SKM-1 treated with dmso at 0.1 percent for 144 hours (cell line): ENCODE data around the gene ZNF850.
"Not testable (repeated sequence)": the region's sequence is repeated elsewhere in the genome, so short reads cannot be mapped to it uniquely, and the experiment has no call there.

ENCODE experiments used
- DNase-seq: peaks from one replicate; lab custom pipeline; 2025; ENCODE audit not compliant: unreplicated experiment; lab: John Stamatoyannopoulos, UW

ZNF850 gene

DNA sequence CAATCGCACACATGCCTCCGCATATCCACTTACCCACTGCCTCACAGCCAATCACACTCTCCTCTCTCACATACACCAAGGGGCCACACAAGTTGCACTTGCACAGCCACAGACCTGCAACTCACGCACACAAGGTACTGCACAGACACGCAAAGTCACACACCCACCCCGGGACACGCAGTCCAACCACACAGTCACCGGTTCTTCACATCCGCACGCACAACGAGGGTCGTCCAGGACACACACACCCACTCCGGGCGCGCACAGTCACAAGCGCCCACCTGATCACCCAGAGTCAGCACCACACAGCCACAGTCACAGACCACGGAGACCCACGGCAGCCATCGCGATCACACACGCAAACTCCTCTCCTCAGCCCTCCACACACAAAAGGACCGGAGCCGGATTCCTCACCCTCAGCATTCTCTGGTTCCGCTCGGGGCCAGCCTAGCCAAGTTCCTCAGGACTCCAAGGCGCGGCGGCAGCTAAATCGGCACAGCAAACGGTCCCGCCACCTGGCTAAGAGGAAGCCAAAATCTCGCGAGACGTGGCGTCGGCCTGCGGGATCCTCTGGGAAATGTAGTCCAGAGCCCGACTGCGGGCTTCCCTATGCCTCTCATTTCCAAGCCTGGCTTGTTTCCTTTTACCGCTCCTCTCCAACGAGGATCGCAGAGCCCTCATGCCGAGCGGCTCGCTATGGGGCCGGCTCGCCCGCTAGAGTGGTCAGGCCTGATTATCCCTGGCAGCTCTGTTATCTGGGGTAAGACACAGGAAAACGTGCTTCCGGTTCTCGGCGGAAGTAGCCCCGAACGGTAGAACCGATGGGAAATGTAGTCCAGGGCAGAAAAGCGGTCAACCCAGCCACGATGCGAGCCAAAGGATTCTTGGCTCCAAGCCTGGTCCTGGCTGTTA, at the start of gene ZNF850:
Gene ZNF850, minus strand, starts transcription at position 497 of the 912 bp plus-strand sequence. CDS start 10,201 bp downstream, outside the sequence.
- peak; percentile 88 for DNase-seq

DNA sequence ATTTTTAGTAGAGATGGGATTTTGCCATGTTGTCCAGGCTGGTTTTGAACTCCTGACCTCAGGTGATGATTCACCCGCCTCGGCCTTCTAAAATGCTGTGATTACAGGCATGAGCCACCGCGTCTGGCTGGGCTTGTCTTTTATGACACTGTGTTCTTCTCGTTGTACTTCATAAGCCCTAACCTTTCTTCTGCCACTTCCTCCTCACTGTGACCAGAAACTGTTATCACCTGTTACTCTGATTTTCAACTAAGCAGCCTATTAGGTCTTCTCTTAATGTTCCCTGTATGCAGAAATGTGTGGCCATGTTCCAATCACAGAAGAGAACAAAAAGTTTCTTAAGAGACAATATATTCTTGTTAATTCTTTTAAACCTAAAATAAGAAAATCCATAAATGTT, 49.2 kb upstream of the ZNF850 start:
- DNase-seq, result no peak

DNA sequence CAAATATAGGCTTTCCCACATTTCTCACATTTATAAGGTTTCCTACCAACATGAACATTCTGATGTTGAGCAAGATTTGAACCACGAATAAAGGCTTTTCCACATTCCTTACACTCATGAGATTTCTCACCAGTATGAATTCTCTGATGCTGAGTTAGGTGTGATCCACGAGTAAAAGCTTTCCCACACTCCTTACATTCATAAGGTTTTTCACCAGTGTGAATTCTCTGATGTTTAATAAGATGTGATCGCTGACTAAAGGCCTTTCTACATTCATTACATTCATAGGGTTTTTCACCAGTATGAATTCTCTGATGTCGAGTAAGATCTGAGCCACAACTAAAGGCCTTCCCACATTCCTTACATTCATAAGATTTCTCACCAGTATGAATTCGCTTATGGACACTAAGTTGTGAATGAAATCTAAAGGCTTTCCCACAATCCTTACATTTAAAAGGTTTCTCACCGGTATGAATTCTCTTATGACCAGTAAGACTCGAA, 46.6 kb upstream of the ZNF850 start:
- DNase-seq, result no peak

DNA sequence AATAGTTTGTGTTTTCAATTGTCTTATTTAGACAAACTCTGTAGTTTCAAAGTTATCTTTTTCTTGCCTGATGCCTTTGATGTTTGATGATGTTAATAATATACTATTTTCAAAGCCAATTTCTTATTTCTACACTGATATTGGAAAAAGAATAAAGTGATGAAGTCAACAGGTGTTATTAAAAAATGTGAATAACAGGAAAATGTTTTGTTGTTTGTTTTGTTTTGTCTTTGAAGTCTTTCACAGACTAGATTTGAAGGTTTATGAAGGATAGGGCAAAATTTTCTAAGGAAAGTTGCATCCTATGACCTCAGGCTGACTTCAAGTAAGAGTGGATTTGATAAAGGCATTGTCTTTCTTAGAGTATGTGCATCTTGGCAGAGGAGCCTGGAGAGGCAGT, 34.4 kb upstream of the ZNF850 start:
- DNase-seq, result no peak

- no peak for DNase-seq
Observed at GRCh38 chr19:36805364-36805763, 32.8 kb upstream of the ZNF850 start.

DNA sequence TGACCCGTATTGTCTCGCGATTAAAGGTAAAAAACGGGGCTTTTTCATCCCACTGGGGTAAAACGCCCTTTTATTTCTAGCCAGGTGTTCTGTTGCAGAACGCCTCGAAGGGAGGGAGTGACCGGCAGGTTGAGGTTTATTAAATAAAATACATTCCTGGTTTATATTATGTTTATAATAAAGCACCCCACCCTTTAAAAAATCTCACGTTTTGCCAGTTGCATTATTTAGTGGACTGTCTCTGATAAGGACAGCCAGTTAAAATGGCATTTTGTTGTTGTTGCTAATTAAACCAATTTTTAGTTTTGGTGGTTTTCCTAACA, 25.1 kb upstream of the ZNF850 start:
- no peak for DNase-seq

- no peak for DNase-seq
Observed at GRCh38 chr19:36796714-36796992, 24.0 kb upstream of the ZNF850 start.

DNA sequence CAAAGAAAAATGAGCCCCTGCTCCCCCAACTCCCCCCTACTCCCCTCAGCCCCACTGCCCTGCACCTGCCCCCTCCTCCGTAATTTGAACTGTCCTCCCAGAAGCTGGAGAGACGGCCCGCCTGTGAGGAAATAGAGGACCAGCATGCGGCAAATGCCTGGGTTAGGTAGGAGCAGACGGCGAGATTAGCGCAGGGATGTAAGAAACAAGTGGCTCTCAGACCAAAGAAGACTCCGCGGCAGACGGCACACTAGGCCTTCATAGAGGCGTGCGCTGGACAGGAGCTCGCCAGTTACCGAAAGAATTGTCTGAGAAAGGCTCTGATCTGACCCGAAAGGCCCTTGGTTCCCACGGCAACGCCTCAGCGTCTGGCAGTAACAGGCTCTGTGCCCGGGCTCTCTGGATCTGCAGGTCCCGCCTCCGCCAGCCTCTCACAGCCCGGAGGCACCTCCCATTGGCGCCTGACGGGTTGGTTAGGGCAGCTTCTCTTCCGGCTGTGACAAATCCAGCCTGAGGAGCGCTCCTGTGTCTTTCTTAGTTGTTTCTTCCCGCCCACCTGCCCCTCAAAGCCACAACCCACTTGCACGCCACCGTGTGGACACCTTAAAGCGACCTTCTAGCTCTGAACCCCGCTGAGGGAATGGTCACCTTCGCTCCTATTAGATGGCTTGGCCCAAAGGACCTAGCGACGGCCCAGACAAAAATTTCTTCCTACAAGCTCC, 19.0 kb upstream of the ZNF850 start:
- not testable (repeated sequence) for DNase-seq

DNA sequence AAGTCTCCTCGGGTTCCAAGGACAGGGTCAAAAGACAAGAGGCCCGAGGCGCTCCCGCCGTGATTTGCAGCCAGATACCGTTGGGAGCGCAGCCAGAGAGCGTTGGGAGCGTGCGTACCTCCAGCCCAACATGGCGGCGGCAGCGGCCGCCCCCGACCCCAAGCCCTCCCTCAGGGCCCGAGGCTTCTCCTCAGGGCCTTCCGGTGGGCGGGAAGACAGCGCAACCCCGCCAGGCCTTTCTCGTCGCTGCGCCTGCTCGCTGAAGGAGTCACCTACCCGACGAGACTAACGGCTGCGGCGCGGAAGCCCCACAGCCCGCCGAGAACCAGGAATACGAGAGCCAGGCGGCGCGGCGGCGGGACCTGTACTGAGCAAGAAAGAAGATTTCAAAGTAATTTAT, 3.2 kb upstream of the ZNF850 start:
- DNase-seq, result no peak

DNA sequence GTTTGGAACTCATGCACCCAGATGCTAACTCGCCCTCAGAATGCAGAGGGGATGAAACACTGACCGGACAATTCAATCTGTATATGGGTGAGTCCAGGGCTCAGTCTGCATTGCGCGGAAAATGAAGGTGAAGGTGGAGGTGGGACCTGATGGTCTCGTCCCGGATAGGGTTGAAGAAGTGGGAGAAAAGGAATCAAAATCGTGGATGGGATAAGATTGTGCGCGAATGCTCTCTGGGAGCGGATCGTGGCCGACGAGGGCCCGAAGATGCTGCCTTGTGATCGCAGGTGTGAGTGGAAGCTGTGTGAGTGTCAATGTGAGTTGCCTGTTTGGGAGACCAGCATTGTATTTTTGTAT, 594 bp upstream of the ZNF850 start:
- no peak for DNase-seq

DNA sequence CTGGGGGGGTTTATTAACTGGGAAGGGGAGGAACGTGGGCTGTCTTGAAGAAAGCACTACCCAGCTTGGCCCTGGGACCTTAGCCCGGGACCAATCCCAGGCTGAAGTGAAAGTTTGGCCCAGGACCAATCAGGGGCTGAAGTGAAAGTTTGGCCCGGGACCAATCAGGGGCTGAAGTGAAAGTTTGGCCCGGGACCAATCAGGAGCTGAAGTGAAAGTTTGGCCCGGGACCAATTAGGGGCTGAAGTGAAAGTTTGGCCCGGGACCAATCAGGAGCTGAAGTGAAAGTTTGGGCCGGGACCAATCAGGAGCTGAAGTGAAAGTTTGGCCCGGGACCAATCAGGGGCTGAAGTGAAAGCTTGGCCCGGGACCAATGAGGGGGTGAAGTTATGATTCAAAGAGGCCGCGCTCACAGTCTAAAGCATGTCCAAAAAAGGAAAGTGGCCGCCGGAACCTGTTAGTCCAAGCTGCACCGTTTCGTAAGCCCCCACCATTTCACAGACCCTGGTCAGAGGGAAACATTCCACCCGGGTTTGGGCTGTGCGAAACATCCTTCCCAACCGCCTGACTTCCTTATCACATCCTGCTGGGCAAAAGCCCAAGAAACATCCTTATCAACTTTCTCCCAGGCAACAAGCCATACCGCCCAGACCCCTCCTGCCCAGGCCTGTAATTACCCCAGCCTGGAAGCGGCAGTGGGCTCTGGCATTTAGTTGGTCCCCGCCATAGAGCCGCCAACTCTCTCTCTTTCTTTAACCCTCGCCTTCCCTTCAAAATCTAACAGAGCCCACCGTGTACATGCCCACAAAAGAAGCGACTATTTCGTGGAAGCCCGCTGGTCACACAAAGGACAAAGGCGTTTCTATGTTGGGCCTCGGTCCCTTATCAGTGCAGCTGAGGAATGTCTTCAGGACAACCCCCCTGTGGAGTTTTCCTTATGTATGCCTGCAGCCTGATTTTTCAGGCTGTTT, 1.1 kb downstream of the ZNF850 start:
- peak; percentile 31 for DNase-seq

GRCh38 chr19:36750066-36750691, 22.4 kb downstream of the ZNF850 start:
- DNase-seq, result no peak

GRCh38 chr19:36749613-36750012, 23.0 kb downstream of the ZNF850 start:
- DNase-seq, result not testable (repeated sequence)

- DNase-seq, result no peak
Observed at GRCh38 chr19:36748431-36749275, 24.0 kb downstream of the ZNF850 start.

DNA sequence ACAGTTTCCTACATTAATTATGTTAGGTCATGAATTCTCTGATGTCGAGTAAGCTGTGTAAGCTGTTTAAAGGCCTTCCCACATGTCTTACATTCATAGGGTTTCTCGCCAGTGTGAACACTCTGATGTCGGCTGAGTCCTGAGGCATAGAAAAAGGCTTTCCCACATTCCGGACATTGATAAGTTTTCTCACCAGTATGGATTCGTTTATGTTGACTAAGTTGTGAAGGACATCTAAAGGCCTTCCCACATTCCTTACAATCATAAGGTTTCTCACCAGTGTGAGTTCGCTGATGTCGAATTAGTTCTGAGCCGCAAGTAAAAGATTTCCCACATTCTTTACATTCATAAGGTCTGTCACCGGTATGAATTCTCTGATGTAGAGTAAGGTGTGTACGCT, 24.9 kb downstream of the ZNF850 start:
- no peak for DNase-seq

DNA sequence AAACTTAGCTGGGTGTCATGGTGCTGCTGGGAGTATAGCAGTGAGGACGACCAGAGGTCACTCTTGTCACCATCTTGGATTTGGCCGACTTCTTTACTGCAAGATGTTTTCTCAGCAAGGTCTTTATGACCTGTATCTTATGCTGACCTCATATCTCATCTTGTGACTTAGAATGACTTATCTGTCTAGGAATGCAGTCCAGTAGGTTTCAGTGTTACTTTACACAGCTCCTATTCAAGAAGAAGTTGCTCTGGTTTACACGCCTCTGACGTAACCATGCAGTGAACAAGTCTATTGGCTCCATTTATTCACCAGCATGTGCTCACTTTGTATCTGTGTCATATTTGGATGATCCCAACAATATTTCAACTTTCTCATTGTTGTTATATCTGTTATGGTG, 26.7 kb downstream of the ZNF850 start:
- no peak for DNase-seq

DNA sequence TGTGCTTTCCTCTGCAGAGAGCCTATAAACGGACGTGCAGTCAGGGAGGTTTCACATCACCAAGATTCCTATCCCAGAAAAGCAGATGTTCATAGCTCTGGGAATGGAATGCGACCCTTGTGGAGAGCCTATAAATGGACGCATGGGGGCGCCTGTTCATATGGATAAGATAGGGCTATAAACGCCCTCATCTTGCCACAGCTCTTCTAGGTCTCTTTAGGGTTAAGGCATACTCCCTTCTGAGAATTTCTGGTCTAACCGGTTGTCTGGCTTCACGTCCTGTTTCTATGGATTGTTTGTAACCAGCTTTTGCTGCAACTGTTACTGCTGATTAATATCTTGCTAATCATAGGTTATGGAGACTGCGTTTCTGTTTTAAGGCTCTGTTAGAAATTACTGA, 36.4 kb downstream of the ZNF850 start:
- not testable (repeated sequence) for DNase-seq

DNA sequence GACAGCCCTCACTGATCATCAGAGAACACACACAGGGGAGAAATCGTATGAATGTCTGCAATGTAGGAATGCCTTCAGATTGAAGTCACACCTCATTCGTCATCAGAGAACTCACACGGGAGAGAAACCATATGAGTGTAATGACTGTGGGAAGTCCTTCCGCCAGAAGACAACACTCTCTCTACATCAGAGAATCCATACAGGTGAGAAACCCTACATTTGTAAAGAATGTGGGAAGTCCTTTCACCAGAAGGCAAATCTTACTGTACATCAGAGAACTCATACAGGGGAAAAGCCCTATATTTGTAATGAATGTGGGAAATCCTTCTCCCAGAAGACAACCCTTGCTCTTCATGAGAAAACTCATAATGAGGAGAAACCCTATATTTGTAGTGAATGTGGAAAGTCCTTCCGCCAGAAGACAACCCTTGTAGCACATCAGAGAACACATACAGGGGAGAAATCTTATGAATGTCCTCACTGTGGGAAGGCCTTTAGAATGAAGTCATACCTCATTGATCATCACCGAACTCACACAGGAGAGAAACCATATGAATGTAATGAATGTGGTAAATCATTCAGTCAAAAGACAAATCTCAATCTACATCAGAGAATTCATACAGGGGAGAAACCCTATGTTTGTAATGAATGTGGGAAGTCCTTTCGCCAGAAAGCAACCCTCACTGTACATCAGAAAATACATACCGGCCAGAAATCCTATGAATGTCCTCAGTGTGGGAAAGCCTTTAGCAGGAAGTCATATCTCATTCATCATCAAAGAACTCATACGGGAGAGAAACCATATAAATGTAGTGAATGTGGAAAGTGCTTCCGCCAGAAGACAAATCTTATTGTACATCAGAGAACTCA, 52.7 kb downstream of the ZNF850 start:
- DNase-seq, result no peak

DNA sequence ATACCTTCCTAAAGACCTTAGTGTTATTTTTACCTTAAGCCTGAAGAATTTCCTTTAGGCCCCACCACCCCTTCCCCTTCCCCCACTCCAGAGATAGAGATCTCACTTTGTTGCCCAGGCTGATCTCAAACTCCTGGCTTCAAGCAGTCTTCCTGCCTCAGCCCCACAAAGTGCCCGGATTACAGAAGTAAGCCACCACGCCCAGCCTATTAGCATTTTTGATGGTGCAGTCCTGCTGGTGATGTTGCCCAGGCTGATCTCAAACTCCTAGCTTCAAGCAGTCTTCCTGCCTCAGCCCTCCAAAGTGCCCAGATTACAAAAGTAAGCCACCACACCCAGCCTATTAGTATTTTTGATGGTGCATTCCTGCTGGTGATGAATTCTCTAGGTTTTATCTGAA, 63.2 kb downstream of the ZNF850 start:
- no peak for DNase-seq
